ENCODE measurements around the gene IGLL5. TPM values are rescaled to one million over a fixed set of nuclear protein-coding genes. Genes with fewer than 3 reads are reported as not detected.

Gene IGLL5
- total and polyA plus RNA-seq, 9 of the 15 experiments (the other 6 are each of a cell fraction or from before 2014, with no cell fraction given), result not detected

- ChIA-PET CTCF (ENCODE audit: low intra/inter-chr PET ratio) (interaction anchor here (0.6 to 1.8 kb wide), 2 partner anchors 11 to 17 kb away, joined by 3 to 4 read pairs; no protein-coding TSS in a partner anchor), POLR2A (interaction anchor here (0.5 to 6.6 kb wide), 14 partner anchors 8 to 189 kb away, joined by 3 to 41 read pairs (median 3); no protein-coding TSS in a partner anchor)
- Histone ChIP-seq H3K4me2 (ENCODE audit: insufficient read depth, low read length) (no peak overlapping the region), H3K27me3 (ENCODE audit: control insufficient read depth in 2 of 2, insufficient read depth in 2 of 2, low read length in 2 of 2) (peaks cover 15 to 43% of the 10 kb centered on the region in 2 experiments; a peak in 4 of 5 replicates), H3K36me3 (ENCODE audit: control insufficient read depth, insufficient read depth, low read length) (no peaks in the 10 kb centered on the region), H4K20me1 (replicated peaks; ENCODE audit: control insufficient read depth, insufficient read depth, low read length) (peaks cover 51% of the 10 kb centered on the region), H3K79me2 (ENCODE audit: control insufficient read depth, insufficient read depth, low read length) (no peaks in the 10 kb centered on the region), H2AFZ (ENCODE audit: low read depth, low read length) (no peak overlapping the region), H3K4me3 (no peak overlapping the region), H3K9me1 (ENCODE audit: control insufficient read depth, insufficient read depth, low read length) (no peaks in the 10 kb centered on the region), H3K9me3 (replicated peaks; ENCODE audit: control insufficient read depth, insufficient read depth, low read depth, low read length) (no peaks in the 10 kb centered on the region), H3K27ac (ENCODE audit: extremely low read depth, low read depth, low read length) (no peak overlapping the region), H3K4me1 (replicated peaks in 1 of 2; ENCODE audit: control insufficient read depth in 2 of 2, insufficient read depth in 2 of 2, low read length in 2 of 2) (no peaks in the 10 kb centered on the region), H3K9ac (ENCODE audit: insufficient read depth in 1 of 2, low read depth in 2 of 2, low read length in 2 of 2) (peak overlapping the region in 1 of 2 experiments; percentile 43; a peak in 2 of 4 replicates)
- intact Hi-C loops (cut with micrococcal nuclease), result loop anchor here (2.0 kb wide), 1 partner anchor 14 kb away; no protein-coding TSS in a partner anchor
- no peak for FAIRE-seq
- peak; percentile 11 for ATAC-seq
- DNase-seq (ENCODE audit: extremely low read depth in 1 of 4, low spot score in 3 of 4), result peak in 3 of 4 experiments; percentile 56 to 57 (median 56)
- in situ Hi-C loops (cut with MboI), result no loop called here
- WGBS (ENCODE audit: insufficient coverage, low coverage, missing lambda C conversion rate), result 1% methylated on average over 17 of the region's 17 CpGs
- BruUV-seq (replicated peaks), result no TSS peak
- TF ChIP-seq TEAD4 (IDR thresholded peaks at IDR 0.05; ENCODE audit: low read length) (no peak), TEAD4 (CRISPR knock-in tag; IDR thresholded peaks at IDR 0.05; ENCODE audit: borderline replicate concordance) (peak; percentile 78; the same call in 1 of the 2 replicates), ZNF699 (CRISPR knock-in tag; IDR thresholded peaks at IDR 0.05; ENCODE audit: insufficient replicate concordance) (no peak), ZBTB40 (IDR thresholded peaks at IDR 0.05) (no peak), ZBTB40 (CRISPR knock-in tag; IDR thresholded peaks at IDR 0.05) (peak; percentile 36), ATF2 (CRISPR knock-in tag; IDR thresholded peaks at IDR 0.05) (0 out of 2 replicates have a peak, but pooled peaks have one; percentile 23), ZNF143 (CRISPR knock-in tag; IDR thresholded peaks at IDR 0.05) (peak; percentile 47), PRMT5 (CRISPR knock-in tag; IDR thresholded peaks at IDR 0.05) (0 out of 2 replicates have a peak, but pooled peaks have one; percentile 49)
Measured at GRCh38 chr22:22894740-22895731, 7.4 kb downstream of the IGLL5 start.

Measured in K562 (cell line).